ENCODE data around the gene DIS3.

DNA sequence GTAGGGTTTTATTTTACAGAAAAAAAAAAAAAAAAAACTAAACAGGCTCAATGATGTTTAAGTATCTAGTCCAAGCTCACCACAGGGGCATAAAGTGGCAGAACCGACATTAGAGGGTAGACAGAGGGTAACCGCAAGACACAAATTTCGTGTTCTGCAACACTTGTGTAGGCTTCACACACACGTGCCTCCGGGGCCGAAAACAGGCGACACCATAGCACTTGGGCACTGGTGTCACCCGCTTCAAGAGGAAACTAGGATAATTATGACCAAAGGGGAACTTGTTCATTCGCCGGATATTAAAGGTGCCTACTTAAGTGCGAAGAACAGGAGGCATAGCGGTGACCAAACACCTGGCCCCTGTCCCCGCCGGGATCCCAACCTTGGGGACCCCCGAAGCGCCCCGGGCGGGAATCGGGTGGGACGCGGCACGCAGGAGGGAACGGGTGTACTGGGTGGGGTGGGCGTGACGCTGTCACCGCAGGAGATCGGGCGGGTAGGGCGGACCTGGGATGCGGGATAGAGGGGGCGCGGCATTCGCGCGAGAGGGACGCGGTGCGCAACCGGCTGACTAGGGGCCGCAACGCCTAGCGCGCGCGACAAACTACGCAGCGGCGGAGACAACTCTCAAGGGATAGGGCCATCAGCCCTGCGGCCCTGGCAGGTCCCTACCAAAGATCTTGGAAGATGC lies 54.8 kb downstream of the DIS3 start:
- TF ChIP-seq, protein P1, sequence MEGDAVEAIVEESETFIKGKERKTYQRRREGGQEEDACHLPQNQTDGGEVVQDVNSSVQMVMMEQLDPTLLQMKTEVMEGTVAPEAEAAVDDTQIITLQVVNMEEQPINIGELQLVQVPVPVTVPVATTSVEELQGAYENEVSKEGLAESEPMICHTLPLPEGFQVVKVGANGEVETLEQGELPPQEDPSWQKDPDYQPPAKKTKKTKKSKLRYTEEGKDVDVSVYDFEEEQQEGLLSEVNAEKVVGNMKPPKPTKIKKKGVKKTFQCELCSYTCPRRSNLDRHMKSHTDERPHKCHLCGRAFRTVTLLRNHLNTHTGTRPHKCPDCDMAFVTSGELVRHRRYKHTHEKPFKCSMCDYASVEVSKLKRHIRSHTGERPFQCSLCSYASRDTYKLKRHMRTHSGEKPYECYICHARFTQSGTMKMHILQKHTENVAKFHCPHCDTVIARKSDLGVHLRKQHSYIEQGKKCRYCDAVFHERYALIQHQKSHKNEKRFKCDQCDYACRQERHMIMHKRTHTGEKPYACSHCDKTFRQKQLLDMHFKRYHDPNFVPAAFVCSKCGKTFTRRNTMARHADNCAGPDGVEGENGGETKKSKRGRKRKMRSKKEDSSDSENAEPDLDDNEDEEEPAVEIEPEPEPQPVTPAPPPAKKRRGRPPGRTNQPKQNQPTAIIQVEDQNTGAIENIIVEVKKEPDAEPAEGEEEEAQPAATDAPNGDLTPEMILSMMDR (IDR thresholded peaks at IDR 0.05; ENCODE audit: low read length), result no peak
- no peak for TF ChIP-seq EZH2 (IDR thresholded peaks at IDR 0.05; ENCODE audit: borderline replicate concordance, low read length)
